Measurements from ENCODE around the gene ZNF582. TPM values are rescaled to one million over a fixed set of nuclear protein-coding genes. Genes with fewer than 3 reads are reported as not detected.

ZNF582 gene
- polyA plus RNA-seq, 1 donor (not counting 4 experiments of a cell fraction or from before 2014, with no cell fraction given): 4.7 TPM

- TF ChIP-seq EZH2 (IDR thresholded peaks at IDR 0.05; ENCODE audit: low read length): no peak
- TF ChIP-seq CTCF (optimal IDR thresholded peaks at IDR 0.05 in 1 of 3, IDR thresholded peaks at IDR 0.05 in 1 of 3, conservative IDR thresholded peaks at IDR 0.05 in 1 of 3; ENCODE audit: extremely low read depth in 1 of 3, insufficient read depth in 2 of 3, low read length in 3 of 3): no peak
- H3K36me3 ChIP-seq (ENCODE audit: control insufficient read depth in 2 of 2, extremely low read depth in 1 of 2, insufficient read depth in 2 of 2, low read length in 2 of 2): peaks cover 30% of the 10 kb centered on the region in 2 experiments
- no peaks in the 10 kb centered on the region for H3K27me3 ChIP-seq (ENCODE audit: control insufficient read depth, extremely low read depth, insufficient read depth, low read length)
- FAIRE-seq (no peak), DNase-seq (ENCODE audit: low read depth, low spot score) (no peak)
- H3K4me2 ChIP-seq (ENCODE audit: control insufficient read depth, extremely low read depth, insufficient read depth, low read depth, low read length): no peak overlapping the region
- peaks cover 17% of the 10 kb centered on the region for H3K79me2 ChIP-seq (ENCODE audit: control insufficient read depth, insufficient read depth, low read length)
- dilution Hi-C loops (cut with MboI; ENCODE audit: extremely low pct_ligation_motif_present, low sequenced_read_pairs): no loop called here
- H3K4me1 ChIP-seq (ENCODE audit: control insufficient read depth, extremely low read depth, insufficient read depth, low read length): peaks cover 10% of the 10 kb centered on the region
- H3K9me1 ChIP-seq (ENCODE audit: control insufficient read depth, extremely low read depth, insufficient read depth, low read length): no peaks in the 10 kb centered on the region
- no peak overlapping the region for H3K9ac ChIP-seq (ENCODE audit: control insufficient read depth, extremely low read depth, insufficient read depth, low read length)
- peaks cover 34% of the 10 kb centered on the region for H3K9me3 ChIP-seq (ENCODE audit: control insufficient read depth, low read depth, low read length)
- no peaks in the 10 kb centered on the region for H4K20me1 ChIP-seq (ENCODE audit: control insufficient read depth, extremely low read depth, insufficient read depth, low read length)
- no peak overlapping the region for H2AFZ ChIP-seq (ENCODE audit: control insufficient read depth, low read length)
- no peak overlapping the region for H3K4me3 ChIP-seq (ENCODE audit: control insufficient read depth in 2 of 3, extremely low read depth in 1 of 3, insufficient read depth in 2 of 3, low read depth in 1 of 3, low read length in 3 of 3)
- no peak overlapping the region for H3K27ac ChIP-seq (ENCODE audit: control insufficient read depth, insufficient read depth, low read length)
Observed at GRCh38 chr19:56372281-56372680, 21.1 kb downstream of the ZNF582 start.

- no peaks in the 10 kb centered on the region for H3K27me3 ChIP-seq (ENCODE audit: control insufficient read depth, extremely low read depth, insufficient read depth, low read length)
- H3K4me2 ChIP-seq (ENCODE audit: control insufficient read depth, extremely low read depth, insufficient read depth, low read depth, low read length): no peak overlapping the region
- no peaks in the 10 kb centered on the region for H4K20me1 ChIP-seq (ENCODE audit: control insufficient read depth, extremely low read depth, insufficient read depth, low read length)
- TF ChIP-seq EZH2 (IDR thresholded peaks at IDR 0.05; ENCODE audit: low read length): no peak
- TF ChIP-seq CTCF (optimal IDR thresholded peaks at IDR 0.05 in 1 of 3, IDR thresholded peaks at IDR 0.05 in 1 of 3, conservative IDR thresholded peaks at IDR 0.05 in 1 of 3; ENCODE audit: extremely low read depth in 1 of 3, insufficient read depth in 2 of 3, low read length in 3 of 3): no peak
- H3K9me1 ChIP-seq (ENCODE audit: control insufficient read depth, extremely low read depth, insufficient read depth, low read length): no peaks in the 10 kb centered on the region
- H3K36me3 ChIP-seq (ENCODE audit: control insufficient read depth in 2 of 2, extremely low read depth in 1 of 2, insufficient read depth in 2 of 2, low read length in 2 of 2): peaks cover 22% of the 10 kb centered on the region in 2 experiments
- no peak overlapping the region for H3K27ac ChIP-seq (ENCODE audit: control insufficient read depth, insufficient read depth, low read length)
- peaks cover 16% of the 10 kb centered on the region for H3K9me3 ChIP-seq (ENCODE audit: control insufficient read depth, low read depth, low read length)
- no peak for DNase-seq (ENCODE audit: low read depth, low spot score)
- H3K79me2 ChIP-seq (ENCODE audit: control insufficient read depth, insufficient read depth, low read length): peaks cover 17% of the 10 kb centered on the region
- H3K4me1 ChIP-seq (ENCODE audit: control insufficient read depth, extremely low read depth, insufficient read depth, low read length): peaks cover 10% of the 10 kb centered on the region
- no peak overlapping the region for H3K4me3 ChIP-seq (ENCODE audit: control insufficient read depth in 2 of 3, extremely low read depth in 1 of 3, insufficient read depth in 2 of 3, low read depth in 1 of 3, low read length in 3 of 3)
- H3K9ac ChIP-seq (ENCODE audit: control insufficient read depth, extremely low read depth, insufficient read depth, low read length): no peak overlapping the region
- no peak overlapping the region for H2AFZ ChIP-seq (ENCODE audit: control insufficient read depth, low read length)
- FAIRE-seq: no peak
- dilution Hi-C loops (cut with MboI; ENCODE audit: extremely low pct_ligation_motif_present, low sequenced_read_pairs): no loop called here
Observed at GRCh38 chr19:56369886-56370676, 23.3 kb downstream of the ZNF582 start.

Data from keratinocyte (primary cell).